Stimulated activated naive CD4-positive, alpha-beta T cell treated with Interleukin-2 at 50 U/mL for 16 hours (primary cell): Measurements from ENCODE around the gene GALE.
"Not testable (repeated sequence)": the region's sequence is repeated elsewhere in the genome, so short reads cannot be mapped to it uniquely, and the experiment has no call there.

Experiments used
- DNase-seq: peaks from one replicate; lab custom pipeline; 2025; lab: John Stamatoyannopoulos, UW

Gene GALE

DNA sequence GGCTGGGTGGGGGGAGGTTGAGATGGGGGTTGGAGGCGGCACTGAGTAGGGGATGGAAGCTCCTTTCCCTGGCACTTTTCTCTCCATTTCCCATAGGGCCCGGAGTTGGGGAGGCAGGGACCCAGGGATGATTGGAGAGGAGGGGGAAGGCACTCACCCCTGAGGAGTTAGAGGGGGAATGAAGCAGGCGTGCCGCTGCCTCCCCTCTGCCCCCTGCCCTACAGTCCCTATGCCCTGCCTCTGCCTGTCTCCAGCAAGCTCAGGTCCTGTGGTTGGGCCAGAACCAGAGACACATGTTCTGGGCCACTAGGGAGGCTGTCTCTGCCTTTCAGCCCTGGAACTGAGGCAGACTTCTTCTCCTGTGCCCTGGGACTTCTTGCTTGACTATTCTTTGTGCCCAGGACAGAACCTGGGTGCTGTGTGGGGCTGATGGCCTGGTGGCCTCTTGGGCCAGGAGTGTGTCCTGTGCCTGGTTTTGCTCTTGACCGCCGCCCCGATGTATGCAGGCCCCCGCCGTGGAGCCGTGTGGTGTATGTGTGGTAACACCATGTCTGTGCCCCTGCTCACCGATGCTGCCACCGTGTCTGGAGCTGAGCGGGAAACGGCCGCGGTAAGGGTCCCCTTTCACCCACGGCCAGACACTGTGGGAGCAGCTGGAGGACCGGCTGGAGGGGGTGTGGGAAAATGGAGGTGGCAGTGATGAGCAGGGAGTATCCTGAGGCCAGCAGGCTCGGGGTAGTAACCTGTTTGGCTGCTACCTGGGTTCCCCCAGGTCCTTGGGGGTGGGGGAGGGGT, 8.2 kb downstream of the GALE start:
- no peak for DNase-seq

DNA sequence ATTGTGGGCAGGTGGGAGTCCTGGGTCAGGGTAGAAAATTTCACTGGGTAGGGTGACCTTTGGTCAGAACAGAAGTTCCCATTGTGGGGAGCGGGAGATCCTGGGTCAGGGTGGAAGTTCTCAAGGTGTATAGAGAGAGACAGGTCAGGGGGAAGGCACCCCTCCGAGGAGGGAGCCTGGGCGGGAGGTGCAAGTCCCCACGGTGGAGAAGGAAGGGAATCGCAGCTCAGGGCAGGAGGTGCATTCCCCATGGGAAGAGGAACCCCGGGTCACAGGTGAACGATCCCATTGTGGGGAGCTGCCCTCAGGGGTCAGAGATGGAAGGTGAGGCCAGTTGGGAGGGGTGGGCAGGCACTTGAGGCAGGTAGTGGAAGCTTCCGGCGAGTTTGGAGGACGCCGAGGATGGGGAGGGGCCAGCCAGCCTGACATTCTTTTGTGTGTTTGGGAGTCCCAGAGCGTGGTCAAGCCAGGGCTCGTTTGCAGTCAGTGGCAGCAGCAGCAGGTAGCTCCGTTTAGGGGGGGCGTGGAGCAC, 9.0 kb downstream of the GALE start:
- no peak for DNase-seq

DNA sequence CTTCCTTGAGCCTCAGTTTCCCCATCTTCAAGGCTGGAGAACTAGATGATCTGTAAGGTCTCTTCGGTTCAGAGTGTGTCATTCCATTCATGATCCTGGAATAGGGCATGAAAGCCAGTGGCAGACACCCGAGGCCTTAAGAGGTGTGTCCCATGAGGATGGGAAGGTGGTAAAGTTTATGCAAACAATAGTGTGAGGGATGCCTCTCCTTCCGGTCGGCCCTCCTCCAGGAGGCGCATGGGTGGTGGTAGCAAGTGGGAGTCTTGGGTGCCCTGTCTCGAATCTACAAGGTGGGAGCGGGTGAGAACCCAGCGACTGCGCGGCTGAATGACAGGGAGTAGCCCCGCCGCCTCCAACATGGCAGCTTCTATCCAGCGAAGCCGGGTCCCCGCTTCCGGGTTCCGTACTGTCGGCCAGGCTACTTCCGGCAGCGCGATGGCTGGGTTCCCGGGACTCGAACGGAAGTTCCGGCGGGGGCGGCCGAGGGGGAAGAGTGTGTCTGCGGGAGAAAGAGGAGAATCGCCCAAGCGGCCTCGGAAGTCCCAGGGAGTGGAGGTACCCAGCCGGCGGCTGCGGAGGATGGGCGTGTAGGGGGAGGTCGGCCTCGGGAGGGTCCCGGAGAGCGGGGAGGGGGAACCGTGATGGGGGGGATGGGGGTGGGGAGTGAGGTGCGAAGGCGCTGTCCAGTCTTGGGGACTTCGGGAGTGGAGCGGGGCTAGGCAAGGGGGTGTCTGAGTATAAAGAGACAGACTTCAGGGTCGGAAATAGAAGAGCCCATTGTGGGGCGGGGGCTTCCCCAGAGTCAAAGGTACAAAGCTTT, 9.6 kb downstream of the GALE start, which contains the start of gene LYPLA2:
Gene LYPLA2, plus strand, starts transcription at position 450 of the 820 bp plus-strand sequence. CDS start 1,538 bp downstream, outside the sequence.
- peak; percentile 85 for DNase-seq

DNA sequence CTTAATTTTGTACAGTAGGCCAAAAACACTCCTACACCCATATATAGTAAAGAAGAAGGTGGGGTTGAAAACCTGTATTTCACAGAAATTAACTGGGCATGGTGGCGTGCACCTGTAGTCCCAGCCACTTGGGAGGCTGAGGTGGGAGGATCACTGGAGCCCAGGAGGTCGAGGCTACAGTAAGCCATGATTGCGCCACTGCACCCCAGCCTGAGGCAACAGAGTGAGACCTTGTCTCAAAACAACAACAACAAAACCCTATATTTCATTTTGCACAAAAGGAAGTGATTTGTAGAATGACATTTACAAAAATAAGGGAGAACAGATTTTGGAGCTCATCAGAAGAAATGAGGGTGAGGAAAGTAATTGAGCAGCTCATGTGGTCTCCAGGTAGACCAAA, 11.9 kb downstream of the GALE start:
- DNase-seq: no peak

DNA sequence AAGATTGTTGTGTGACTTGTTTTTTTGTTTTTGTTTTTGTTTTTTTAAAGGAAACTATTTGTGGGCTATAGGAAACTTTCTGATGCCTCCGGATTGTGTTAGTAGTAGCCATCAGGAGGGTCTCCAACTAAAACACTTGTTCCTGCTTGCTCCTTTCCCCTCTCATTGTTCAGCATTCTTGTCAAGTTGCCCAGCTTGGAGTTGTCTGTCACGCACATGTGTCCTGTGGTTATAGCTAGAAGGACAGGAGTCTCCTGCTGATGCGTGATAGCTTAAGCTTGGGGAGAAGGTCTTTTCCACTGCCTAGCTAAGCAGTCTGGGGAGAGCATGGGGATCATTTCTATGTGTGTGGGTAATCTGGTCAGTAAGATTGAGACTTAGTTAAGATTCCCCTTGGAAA, 12.9 kb downstream of the GALE start:
- no peak for DNase-seq

DNA sequence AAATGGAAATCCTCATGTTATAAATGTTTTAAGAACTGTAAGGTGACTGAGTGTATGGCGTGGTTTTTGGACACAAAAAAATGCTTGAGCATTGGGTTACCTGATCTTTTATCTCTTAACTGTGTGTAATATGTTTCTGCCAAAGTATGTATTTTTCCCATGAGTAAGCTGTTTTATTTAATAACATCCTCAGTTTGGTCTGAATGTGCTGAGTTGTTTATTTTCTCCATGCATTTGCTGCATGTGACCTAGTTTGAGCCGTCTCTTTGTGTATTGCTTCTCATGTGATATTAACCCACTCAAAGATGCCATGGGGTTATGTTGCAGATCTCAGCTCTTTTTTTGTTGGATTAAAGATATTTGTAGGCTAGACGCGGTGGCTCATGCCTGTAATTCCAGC, 15.7 kb downstream of the GALE start:
- DNase-seq: no peak

DNA sequence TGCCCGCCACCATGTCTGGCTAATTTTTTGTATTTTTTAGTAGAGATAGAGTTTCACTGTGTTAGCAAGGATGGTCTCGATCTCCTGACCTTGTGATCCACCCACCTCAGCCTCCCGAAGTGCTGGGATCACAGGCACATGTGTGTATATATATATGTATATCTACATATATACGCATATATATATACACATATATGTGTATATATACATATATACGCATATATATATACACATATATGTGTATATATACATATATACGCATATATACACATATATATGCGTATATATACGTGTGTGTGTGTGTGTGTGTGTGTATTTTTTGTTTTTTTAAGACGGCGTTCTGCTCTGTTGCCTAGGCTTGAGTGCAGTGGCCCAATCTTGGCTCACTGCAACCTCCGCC, 17.4 kb downstream of the GALE start:
- not testable (repeated sequence) for DNase-seq

DNA sequence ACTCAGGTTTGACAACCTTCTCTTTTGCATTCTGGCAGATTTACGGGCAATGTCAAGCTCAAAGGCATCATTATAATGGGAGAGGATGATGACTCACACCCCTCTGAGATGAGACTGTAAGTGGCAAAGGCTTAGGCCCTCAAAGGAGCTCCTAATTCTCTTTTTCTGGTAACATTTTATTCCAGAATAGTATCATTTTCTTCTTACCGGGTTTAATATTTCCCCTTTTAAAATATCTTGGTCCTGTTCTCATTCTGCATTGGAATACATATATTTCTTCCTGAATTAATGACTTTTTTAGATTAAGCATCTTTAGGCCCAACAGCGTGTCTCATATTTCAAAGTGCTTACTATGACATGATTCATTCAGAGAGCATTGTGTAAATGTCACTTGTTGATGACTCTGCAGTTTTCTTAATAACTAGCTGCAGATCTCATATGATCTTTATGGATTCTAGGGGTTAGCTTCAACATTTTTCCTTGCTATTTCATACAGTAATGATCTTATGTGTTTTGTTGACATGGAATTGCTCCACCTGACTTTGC, 20.7 kb downstream of the GALE start:
- DNase-seq: no peak

DNA sequence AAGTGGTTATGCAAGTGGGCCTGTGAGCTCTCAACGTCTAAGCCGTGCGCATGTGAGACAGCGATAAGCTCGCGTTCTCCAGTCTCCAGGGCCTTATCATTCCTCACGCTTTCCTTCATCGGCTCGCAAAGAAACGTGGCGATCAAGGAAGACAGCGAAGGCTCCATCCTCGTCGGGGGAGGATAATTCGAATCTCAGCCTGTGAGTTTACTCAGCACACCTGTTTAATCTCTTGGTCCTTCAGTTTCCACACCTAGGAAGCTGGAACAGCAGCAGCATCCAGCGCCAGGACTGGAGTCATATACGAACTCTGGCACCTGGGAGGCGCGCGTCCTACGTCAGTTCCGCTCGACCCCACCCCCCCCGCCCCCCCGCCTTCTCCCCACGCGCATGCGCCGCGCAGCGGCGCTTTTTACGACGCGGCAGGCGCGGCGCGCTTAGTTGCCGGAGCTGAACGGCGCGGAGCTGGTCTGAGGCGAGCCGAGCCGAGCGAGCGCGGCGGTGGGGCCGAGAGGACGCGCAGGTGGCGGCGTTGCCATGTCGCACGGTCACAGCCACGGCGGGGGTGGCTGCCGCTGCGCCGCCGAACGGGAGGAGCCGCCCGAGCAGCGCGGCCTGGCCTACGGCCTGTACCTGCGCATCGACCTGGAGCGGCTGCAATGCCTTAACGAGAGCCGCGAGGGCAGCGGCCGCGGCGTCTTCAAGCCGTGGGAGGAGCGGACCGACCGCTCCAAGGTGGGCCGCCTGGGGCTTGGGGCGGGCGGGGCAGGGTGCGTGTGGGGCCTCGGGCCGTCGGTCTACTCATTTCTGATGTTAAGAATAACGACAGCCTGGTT, 22.4 kb downstream of the GALE start, which contains the start of gene PITHD1:
Gene PITHD1, plus strand, starts transcription at position 440 of the 836 bp plus-strand sequence. Its CDS starts 98 bp downstream, at position 538.
- DNase-seq: peak; percentile 80

DNA sequence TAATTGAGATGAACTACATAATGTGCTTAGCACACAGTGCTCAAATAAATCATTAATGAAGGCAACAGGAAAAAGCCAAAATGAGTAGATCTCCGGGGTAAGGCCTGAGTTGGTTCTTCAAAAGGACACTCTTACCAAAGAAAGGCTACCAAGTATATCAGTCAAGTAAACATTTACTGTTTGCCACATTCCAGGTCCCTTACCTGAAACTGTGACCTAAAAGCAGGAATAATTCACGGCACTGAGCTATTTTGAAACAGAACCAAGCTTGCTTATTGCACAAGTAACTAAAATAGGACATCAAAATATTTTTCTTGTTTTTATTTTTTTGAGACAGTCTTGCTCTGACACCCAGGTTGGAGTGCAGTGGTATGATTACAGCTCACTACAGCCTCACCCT, 24.3 kb downstream of the GALE start:
- DNase-seq: no peak

DNA sequence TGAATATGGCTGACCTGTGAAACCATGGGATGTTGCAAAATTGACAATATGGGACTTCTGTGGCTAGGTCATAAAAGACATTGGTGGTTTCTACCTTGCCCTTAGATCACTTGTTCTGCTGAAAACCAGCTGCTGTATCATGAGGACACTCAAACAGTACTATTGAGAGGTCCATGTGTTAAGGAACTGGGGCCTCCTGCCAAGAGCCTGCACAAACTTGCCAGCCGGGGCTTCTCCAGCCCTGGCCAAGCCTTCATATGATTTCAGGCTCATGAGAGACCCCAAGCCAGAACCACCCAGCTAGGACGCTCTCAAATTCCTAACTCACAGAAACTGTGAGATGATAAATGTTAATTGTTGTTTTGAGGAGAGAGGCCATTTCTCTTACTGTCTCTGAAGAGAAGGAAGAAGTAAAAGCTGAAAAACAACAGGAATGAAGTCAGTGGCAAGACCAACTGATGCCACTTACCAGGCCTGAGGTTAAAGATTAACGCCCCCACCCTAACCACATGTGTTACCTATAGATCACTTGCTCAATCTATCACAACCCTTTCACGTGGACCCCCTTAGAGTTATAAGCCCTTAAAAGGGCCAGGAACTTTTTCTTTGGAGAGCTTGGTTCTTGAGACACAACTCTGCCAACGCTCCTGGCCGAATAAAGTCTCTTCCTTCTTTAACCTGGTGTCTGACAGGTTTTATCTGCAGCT, 26.2 kb downstream of the GALE start:
- no peak for DNase-seq

DNA sequence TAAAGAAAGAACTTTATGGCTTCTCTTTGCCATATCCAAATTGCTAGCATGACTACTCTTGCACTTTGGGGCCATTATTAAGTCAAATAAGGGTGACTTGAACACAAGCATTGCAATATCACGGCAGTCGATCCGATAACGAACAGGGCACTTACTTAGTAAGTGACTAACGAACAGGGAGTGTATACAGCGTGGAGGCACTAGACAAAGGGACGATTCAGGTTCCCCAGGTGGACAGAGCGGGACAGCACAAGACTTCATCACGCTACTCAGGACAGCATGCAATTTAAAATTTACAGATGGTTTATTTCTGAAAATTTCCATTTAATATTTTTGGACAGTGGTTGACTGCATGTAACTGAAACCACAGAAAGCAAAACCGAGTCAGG, 27.7 kb downstream of the GALE start:
- DNase-seq: no peak

DNA sequence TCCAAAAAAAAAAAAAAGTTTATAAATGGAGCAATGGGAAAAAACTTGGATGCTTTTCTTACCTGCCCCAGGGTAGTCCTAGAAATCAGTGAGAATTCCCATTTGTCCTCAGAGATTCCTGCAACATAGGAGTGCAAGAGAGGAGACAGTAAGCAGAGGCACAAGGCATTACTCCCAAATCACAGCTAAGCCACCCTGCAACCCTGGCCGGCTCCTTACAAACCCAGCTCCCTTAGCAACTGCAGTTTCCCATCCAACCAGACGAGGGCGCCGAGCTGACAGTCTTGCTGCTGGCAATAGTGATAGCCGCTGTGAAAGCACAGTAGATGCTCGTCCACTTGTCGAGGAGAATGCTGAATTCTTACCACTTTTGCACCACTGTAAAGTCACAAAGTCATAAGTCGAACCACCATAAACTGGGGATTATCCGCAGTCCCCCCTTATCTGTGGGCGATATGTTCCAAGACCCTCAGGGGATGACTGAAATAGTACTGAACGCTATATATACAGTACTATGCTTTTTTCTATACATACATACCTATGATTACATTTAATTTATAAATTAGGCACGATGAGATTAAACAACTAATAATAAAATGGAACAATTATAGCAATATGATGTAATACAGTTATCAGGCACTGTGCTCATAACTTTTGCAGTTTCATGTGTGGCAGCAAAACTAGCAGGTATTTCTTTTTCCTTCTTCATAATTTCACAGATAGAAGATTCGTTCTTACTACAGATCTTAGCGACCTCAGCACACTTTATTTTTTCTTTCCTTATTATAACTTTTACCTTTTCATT, 28.3 kb downstream of the GALE start:
- DNase-seq: peak; percentile 83

DNA sequence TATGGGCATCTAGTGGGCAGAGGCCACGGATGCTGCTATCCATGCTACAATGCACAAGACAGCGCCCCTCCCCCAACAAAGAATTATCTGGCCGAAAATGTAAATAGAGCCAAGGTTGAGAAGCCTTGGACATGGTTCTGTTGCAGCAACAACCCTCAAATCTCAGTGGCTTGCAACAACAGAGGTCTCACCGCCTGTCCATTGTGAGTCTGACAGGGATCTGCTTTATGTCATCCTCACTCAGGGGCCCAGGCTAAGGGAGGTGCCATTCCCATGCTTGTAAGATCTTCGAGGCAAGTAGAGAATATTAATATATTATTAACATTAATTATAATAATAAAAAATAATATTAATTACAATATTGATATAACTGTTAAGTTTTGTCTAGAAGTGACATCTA, 31.8 kb downstream of the GALE start:
- DNase-seq: no peak

DNA sequence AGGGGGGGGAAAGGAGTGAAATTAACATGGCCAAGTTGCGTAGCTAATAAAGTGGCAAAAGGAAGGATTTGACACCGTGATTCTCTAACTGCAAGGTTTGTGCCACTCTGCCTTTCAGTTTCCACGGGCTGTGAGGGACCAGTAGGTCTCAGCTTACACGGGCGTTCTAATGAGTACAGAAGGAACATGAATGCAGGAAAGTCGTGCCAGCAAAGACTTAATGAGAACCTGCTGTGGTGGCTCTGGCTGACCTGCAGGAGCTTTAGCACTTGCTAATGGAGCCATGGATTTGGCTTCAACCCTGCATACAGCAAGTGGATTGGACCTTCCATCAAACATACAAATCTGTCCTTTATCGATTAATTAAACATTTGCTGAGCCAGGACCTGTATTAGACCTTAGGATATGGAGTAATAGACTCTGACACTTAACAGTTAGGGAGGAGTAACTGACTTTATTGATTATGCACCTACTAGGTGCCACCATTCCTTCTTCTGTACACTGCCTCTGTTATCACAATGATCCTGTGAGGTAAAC, 37.4 kb downstream of the GALE start:
- DNase-seq: no peak

DNA sequence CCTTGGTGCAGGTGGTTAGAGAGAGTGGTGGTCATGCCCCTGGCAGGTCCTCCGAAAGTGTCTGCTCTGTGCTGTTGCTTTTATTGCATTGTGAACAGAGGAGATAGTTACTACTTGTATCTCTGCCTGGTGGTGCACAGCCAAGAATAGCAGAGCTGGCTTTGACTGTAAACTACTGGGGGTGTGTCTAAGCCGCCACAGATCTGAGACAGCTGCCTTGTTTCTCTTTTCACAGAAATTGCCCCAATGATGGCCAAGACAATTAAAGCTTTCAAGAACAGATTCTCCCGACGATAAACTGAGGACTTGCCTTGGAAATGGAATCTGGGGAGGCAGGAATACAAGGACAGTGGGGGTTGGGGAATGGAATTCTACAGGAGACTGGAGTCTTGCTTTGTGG, 41.3 kb downstream of the GALE start:
- no peak for DNase-seq

DNA sequence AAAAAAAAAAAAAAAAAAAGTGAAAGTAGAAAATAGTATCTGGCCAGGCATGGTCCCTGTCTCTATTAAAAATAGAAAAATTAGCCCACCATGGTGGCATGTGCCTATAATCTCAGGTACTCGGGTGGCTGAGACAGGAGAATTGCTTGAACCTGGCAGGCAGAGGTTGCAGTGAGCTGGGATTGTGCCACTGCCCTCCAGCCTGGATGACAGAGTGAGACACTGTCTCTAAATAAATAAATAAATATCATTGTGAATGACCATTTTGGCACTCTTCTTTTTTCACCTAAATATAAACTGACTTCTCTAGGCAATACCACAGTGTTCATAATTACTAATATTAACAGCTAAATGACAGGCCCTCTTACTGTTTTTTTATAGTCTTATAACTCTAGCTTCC, 42.7 kb downstream of the GALE start:
- DNase-seq: no peak

DNA sequence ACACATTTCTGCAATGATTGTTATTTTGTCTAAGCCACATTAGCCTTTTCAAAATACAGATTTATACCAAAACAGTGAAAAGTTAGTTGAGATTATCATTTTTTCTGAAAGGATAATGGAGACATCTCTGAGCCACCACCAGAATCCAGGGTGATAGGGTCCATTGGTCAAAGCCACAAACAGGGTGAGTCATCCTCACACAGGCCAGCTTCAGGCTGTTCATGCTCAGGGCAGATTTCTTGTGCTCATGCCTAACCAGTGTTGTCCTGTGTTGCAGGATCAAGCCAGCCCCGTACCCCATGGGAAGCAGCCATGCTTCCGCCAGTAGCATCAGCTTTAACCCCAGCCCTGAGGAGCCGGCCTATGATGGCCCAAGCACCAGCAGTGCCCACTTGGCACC, 43.9 kb downstream of the GALE start:
- DNase-seq: no peak

DNA sequence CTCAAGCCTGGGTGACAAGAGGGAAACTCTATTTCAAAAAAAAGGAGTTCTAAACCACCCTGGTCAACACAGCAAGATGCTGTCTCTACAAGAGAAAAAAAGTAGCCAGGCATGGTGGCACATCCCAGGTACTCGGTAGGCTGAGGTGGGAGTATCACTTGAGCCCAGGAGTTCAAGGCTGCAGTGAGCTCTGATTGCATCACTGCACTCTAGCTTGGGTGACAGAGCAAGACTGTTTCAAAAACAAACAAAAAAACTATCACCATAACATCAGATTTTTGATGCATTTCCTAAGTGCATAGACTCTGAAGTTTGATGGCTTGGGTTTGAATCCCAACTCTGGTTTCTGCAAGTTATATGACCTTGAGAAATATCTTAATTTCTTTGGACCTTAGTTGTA, 47.6 kb downstream of the GALE start:
- no peak for DNase-seq

DNA sequence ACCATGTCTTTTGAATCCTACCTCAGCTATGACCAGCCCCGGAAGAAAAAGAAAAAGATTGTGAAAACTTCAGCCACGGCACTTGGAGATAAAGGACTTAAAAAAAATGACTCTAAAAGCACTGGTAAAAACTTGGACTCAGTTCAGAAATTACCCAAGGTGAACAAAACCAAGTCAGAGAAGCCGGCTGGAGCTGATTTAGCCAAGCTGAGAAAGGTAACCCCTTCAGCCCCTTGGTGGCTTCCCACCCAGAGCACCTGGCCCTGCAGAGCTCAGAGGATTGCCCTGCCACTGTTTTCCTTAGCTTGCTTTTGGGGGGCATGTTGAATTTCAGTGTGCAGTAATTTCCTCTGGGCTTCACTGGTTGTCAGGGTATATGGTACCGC, 48.7 kb downstream of the GALE start:
- no peak for DNase-seq
